ENCODE measurements around the gene BSDC1.

- TF ChIP-seq CTCF (IDR thresholded peaks at IDR 0.05) = no peak
- TF ChIP-seq ZFX (IDR thresholded peaks at IDR 0.05; ENCODE audit: borderline replicate concordance) = no peak
Measured at GRCh38 chr1:32386676-32387392, 7.4 kb downstream of the BSDC1 start.

Data from 22Rv1 (cell line).